ENCODE measurements around the gene CALCR.

Gene CALCR

DNA sequence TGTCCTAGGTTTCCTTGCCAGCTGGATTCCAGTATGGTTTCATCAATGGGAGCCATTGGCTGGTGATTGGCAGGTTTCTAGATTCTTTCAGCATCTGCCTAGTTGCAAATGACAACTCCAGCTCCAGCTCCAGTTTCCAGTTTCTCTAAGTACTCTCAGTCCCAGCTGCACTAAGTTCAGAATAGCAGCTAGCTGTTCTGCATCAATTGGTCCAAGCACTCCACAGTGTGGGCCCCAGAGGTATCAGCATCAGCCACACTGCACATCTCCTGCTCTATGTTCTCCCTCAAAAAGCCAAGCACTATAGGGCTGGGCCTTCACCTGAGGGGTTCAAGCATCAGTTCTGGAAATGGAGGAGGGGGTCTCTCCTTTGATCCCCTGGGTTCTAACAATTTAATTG, 198.9 kb downstream of the CALCR start:
- Histone ChIP-seq H3K36me3 (no peaks in the 10 kb centered on the region), H3K27me3 (ENCODE audit: insufficient read depth, low read depth, severe bottlenecking) (no peaks in the 10 kb centered on the region), H3K4me3 (ENCODE audit: low read depth, low read length) (no peak overlapping the region), H3K27ac (no peak overlapping the region), H3K9me3 (ENCODE audit: severe bottlenecking) (no peaks in the 10 kb centered on the region)
- no peak for DNase-seq
- TF ChIP-seq, protein P1, sequence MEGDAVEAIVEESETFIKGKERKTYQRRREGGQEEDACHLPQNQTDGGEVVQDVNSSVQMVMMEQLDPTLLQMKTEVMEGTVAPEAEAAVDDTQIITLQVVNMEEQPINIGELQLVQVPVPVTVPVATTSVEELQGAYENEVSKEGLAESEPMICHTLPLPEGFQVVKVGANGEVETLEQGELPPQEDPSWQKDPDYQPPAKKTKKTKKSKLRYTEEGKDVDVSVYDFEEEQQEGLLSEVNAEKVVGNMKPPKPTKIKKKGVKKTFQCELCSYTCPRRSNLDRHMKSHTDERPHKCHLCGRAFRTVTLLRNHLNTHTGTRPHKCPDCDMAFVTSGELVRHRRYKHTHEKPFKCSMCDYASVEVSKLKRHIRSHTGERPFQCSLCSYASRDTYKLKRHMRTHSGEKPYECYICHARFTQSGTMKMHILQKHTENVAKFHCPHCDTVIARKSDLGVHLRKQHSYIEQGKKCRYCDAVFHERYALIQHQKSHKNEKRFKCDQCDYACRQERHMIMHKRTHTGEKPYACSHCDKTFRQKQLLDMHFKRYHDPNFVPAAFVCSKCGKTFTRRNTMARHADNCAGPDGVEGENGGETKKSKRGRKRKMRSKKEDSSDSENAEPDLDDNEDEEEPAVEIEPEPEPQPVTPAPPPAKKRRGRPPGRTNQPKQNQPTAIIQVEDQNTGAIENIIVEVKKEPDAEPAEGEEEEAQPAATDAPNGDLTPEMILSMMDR (IDR thresholded peaks at IDR 0.05; ENCODE audit: low read depth, low read length): no peak

Measured in WERI-Rb-1 (cell line).